HEK293 (cell line): ENCODE data around the gene ZBED5.

Source experiments
- GFI1B ChIP-seq: fragments of 450-650 bp; formaldehyde crosslinking; IDR thresholded peaks from 2 replicates; pipeline ENCODE4 v1.5.1; 2016; ENCODE audit warnings: missing biosample characterization, missing genetic modification characterization
- HOXD13 ChIP-seq: sonication (generic); formaldehyde crosslinking; IDR thresholded peaks from 2 replicates; pipeline ENCODE4 v1.8.0; 2022; ENCODE audit warnings: missing genetic modification reagents, borderline replicate concordance
- INSM2 ChIP-seq: fragments of 450-650 bp; formaldehyde crosslinking; IDR thresholded peaks from 2 replicates; pipeline ENCODE4 v1.5.1; 2016; ENCODE audit warnings: missing biosample characterization, missing genetic modification characterization
- KLF16 ChIP-seq: fragments of 450-650 bp; formaldehyde crosslinking; IDR thresholded peaks from 2 replicates; pipeline ENCODE4 v1.5.1; 2017; ENCODE audit warnings: missing biosample characterization, missing genetic modification characterization
- MYNN ChIP-seq: fragments of 450-650 bp; formaldehyde crosslinking; IDR thresholded peaks from 2 replicates; pipeline ENCODE4 v1.5.1; 2016; ENCODE audit warnings: missing biosample characterization, missing genetic modification characterization, borderline replicate concordance
- SCRT1 ChIP-seq: fragments of 450-650 bp; formaldehyde crosslinking; IDR thresholded peaks from 2 replicates; pipeline ENCODE4 v1.5.1; 2016; ENCODE audit warnings: missing biosample characterization, missing genetic modification characterization, borderline replicate concordance
- SP2 ChIP-seq: fragments of 450-650 bp; formaldehyde crosslinking; IDR thresholded peaks from 2 replicates; pipeline ENCODE4 v1.5.1; 2016; ENCODE audit warnings: missing biosample characterization, missing genetic modification characterization
- TSHZ1 ChIP-seq: fragments of 450-650 bp; formaldehyde crosslinking; IDR thresholded peaks from 2 replicates; pipeline ENCODE4 v1.5.1; 2016; ENCODE audit warnings: missing biosample characterization, missing genetic modification characterization, borderline replicate concordance
- YY1 ChIP-seq: fragments of 450-650 bp; formaldehyde crosslinking; IDR thresholded peaks from 2 replicates; pipeline ENCODE4 v1.5.1; 2018; ENCODE audit warnings: missing biosample characterization, missing genetic modification characterization
- ZBTB11 ChIP-seq: fragments of 450-650 bp; formaldehyde crosslinking; conservative IDR thresholded peaks from 2 replicates; pipeline ENCODE4 v1.5.1; 2016; ENCODE audit warnings: low read depth, missing biosample characterization, missing genetic modification characterization
- ZBTB21 ChIP-seq: fragments of 450-650 bp; formaldehyde crosslinking; IDR thresholded peaks from 2 replicates; pipeline ENCODE4 v1.5.1; 2017; ENCODE audit warnings: missing biosample characterization, missing genetic modification characterization
- ZEB2 ChIP-seq: fragments of 450-650 bp; formaldehyde crosslinking; IDR thresholded peaks from 2 replicates; pipeline ENCODE4 v1.5.1; 2016; ENCODE audit warnings: missing biosample characterization, missing genetic modification characterization
- ZFHX2 ChIP-seq: fragments of 450-650 bp; formaldehyde crosslinking; conservative IDR thresholded peaks from 2 replicates; pipeline ENCODE4 v1.5.1; 2016; ENCODE audit warnings: missing biosample characterization, missing genetic modification characterization
- ZFP3 ChIP-seq: fragments of 450-650 bp; formaldehyde crosslinking; IDR thresholded peaks from 2 replicates; pipeline ENCODE4 v1.5.1; 2016; ENCODE audit warnings: low read depth, missing biosample characterization, missing genetic modification characterization
- ZFP41 ChIP-seq: fragments of 450-650 bp; formaldehyde crosslinking; IDR thresholded peaks from 2 replicates; pipeline ENCODE4 v1.5.1; 2016; ENCODE audit warnings: missing biosample characterization, missing genetic modification characterization, borderline replicate concordance
- ZNF10 ChIP-seq: fragments of 450-650 bp; formaldehyde crosslinking; IDR thresholded peaks from 2 replicates; pipeline ENCODE4 v1.5.1; 2017; ENCODE audit warnings: missing biosample characterization, missing genetic modification characterization
- ZNF112 ChIP-seq: fragments of 450-650 bp; formaldehyde crosslinking; IDR thresholded peaks from 2 replicates; pipeline ENCODE4 v1.5.0; 2017; ENCODE audit warnings: missing biosample characterization, missing genetic modification characterization
- ZNF121 ChIP-seq: fragments of 450-650 bp; formaldehyde crosslinking; IDR thresholded peaks from 2 replicates; pipeline ENCODE4 v1.5.1; 2016; ENCODE audit warnings: missing biosample characterization, missing genetic modification characterization
- ZNF155 ChIP-seq: fragments of 450-650 bp; formaldehyde crosslinking; IDR thresholded peaks from 2 replicates; pipeline ENCODE4 v1.5.1; 2016; ENCODE audit warnings: missing biosample characterization, missing genetic modification characterization
- ZNF174 ChIP-seq: fragments of 450-650 bp; formaldehyde crosslinking; IDR thresholded peaks from 2 replicates; pipeline ENCODE4 v1.5.0; 2017; ENCODE audit warnings: missing biosample characterization, mild to moderate bottlenecking, missing genetic modification characterization
- ZNF266 ChIP-seq: fragments of 450-650 bp; formaldehyde crosslinking; IDR thresholded peaks from 2 replicates; pipeline ENCODE4 v1.5.1; 2016; ENCODE audit warnings: missing biosample characterization, missing genetic modification characterization, low read depth
- ZNF280D ChIP-seq: fragments of 450-650 bp; formaldehyde crosslinking; IDR thresholded peaks from 2 replicates; pipeline ENCODE4 v1.5.1; 2016; ENCODE audit warnings: missing biosample characterization, missing genetic modification characterization
- ZNF341 ChIP-seq: fragments of 450-650 bp; formaldehyde crosslinking; IDR thresholded peaks from 2 replicates; pipeline ENCODE4; 2016; ENCODE audit warnings: low read depth, missing biosample characterization, missing genetic modification characterization
- ZNF394 ChIP-seq: fragments of 450-650 bp; formaldehyde crosslinking; IDR thresholded peaks from 2 replicates; pipeline ENCODE4 v1.5.1; 2016; ENCODE audit warnings: missing biosample characterization, missing genetic modification characterization, mild to moderate bottlenecking, moderate library complexity, borderline replicate concordance
- ZNF530 ChIP-seq: fragments of 450-650 bp; formaldehyde crosslinking; IDR thresholded peaks from 2 replicates; pipeline ENCODE4 v1.5.1; 2016; ENCODE audit warnings: low read depth, missing biosample characterization, missing genetic modification characterization
- ZNF580 ChIP-seq: fragments of 450-650 bp; formaldehyde crosslinking; IDR thresholded peaks from 2 replicates; pipeline ENCODE4 v1.5.1; 2016; ENCODE audit warnings: missing biosample characterization, missing genetic modification characterization
- ZNF654 ChIP-seq: fragments of 450-650 bp; formaldehyde crosslinking; IDR thresholded peaks from 2 replicates; pipeline ENCODE4 v1.5.1; 2016; ENCODE audit warnings: low read depth, missing biosample characterization, missing genetic modification characterization
- ZNF843 ChIP-seq: fragments of 450-650 bp; formaldehyde crosslinking; IDR thresholded peaks from 2 replicates; pipeline ENCODE4 v1.5.1; 2016; ENCODE audit warnings: missing biosample characterization, missing genetic modification characterization
- ZSCAN23 ChIP-seq: fragments of 450-650 bp; formaldehyde crosslinking; IDR thresholded peaks from 2 replicates; pipeline ENCODE4 v1.5.1; 2016; ENCODE audit warnings: missing biosample characterization, missing genetic modification characterization

The ZBED5 gene

GRCh38 chr11:10807493-10808234 is 50.2 kb downstream of the ZBED5 start (continued):
- TF ChIP-seq ZBTB21 (tag by site-specific recombination) (no peak), ZFP41 (no peak), ZFP3 (no peak), ZNF112 (tag by site-specific recombination) (no peak), ZNF654 (tag by site-specific recombination) (no peak), GFI1B (no peak), ZNF843 (no peak), ZSCAN23 (tag by site-specific recombination) (no peak), TSHZ1 (no peak), ZNF174 (tag by site-specific recombination) (no peak), ZNF10 (tag by site-specific recombination) (no peak), MYNN (tag by site-specific recombination) (no peak), ZFHX2 (tag by site-specific recombination) (peak; percentile 95), INSM2 (tag by site-specific recombination) (no peak), ZNF580 (tag by site-specific recombination) (no peak), ZNF280D (tag by site-specific recombination) (no peak), SCRT1 (tag by site-specific recombination) (no peak), ZBTB11 (tag by site-specific recombination) (0 out of 2 replicates have a peak, but pooled peaks have one; percentile 22), HOXD13 (no peak), KLF16 (tag by site-specific recombination) (no peak), ZNF341 (tag by site-specific recombination) (peak; percentile 96), ZNF121 (tag by site-specific recombination) (no peak), SP2 (tag by site-specific recombination) (peak; percentile 75), ZNF530 (tag by site-specific recombination) (no peak), ZNF155 (no peak), ZNF394 (tag by site-specific recombination) (no peak), YY1 (tag by site-specific recombination) (no peak), ZEB2 (tag by site-specific recombination) (no peak), ZNF266 (tag by site-specific recombination) (no peak)
